GM23338 (cell line): Measurements from ENCODE around the gene CENPA. TPM values are rescaled to one million over a fixed set of nuclear protein-coding genes. Genes with fewer than 3 reads are reported as not detected.

Experiments used
- ATAC-seq: fragments of 200-7000 bp; cut with Tn5 transposase; 3 replicates; pipeline ENCODE4 v1.9.1; 2020
- DNase-seq: peaks from one replicate; pipeline ENCODE4 v3.0.0-alpha.2; 2015; ENCODE audit warnings: low spot score
- H2AFZ ChIP-seq: fragments of 200-600 bp; sonication (generic); 2 replicates; pipeline ENCODE4 v1.8.0; 2016; ENCODE audit warnings: antibody characterized with exemption, mild to moderate bottlenecking, moderate library complexity
- H3F3A ChIP-seq: fragments of 200-600 bp; sonication (generic); replicated peaks from 2 replicates; pipeline ENCODE4 v1.8.0; 2017; ENCODE audit warnings: antibody characterized with exemption, mixed run types, low read depth
- H3K27ac ChIP-seq: fragments of 200-600 bp; sonication (generic); 2 replicates; pipeline ENCODE4 v1.6.1; 2016; ENCODE audit warnings: low read depth
- H3K27me3 ChIP-seq: fragments of 200-600 bp; sonication (generic); 2 replicates; pipeline ENCODE4 v1.8.0; 2016; ENCODE audit warnings: mild to moderate bottlenecking, mixed run types, moderate library complexity; ENCODE audit not compliant: insufficient read depth
- H3K36me3 ChIP-seq: fragments of 200-600 bp; sonication (generic); 2 replicates; pipeline ENCODE4 v1.8.0; 2016; ENCODE audit warnings: mild to moderate bottlenecking; ENCODE audit not compliant: insufficient read depth
- H3K4me1 ChIP-seq: fragments of 200-600 bp; sonication (generic); 2 replicates; pipeline ENCODE4 v1.8.0; 2016; ENCODE audit warnings: mild to moderate bottlenecking, moderate library complexity; ENCODE audit not compliant: insufficient read depth
- H3K4me2 ChIP-seq: fragments of 200-600 bp; sonication (generic); 2 replicates; pipeline ENCODE4 v1.7.1; 2017; ENCODE audit warnings: mixed run types
- H3K4me3 ChIP-seq: fragments of 200-600 bp; sonication (generic); 2 replicates; pipeline ENCODE4 v1.6.1; 2016; ENCODE audit warnings: mixed run types
- H3K79me2 ChIP-seq: fragments of 200-600 bp; sonication (generic); replicated peaks from 2 replicates; pipeline ENCODE4 v1.8.0; 2017; ENCODE audit warnings: mild to moderate bottlenecking; ENCODE audit not compliant: insufficient read depth
- H3K9me2 ChIP-seq: fragments of 200-600 bp; sonication (generic); 2 replicates; pipeline ENCODE4 v1.8.0; 2017; ENCODE audit not compliant: insufficient read depth
- H4K20me1 ChIP-seq: fragments of 200-600 bp; sonication (generic); replicated peaks from 2 replicates; pipeline ENCODE4 v1.8.0; 2017; ENCODE audit warnings: mild to moderate bottlenecking; ENCODE audit not compliant: insufficient read depth
- H3K27ac Mint-ChIP-seq: 2 replicates; pipeline ENCODE4 v1.8.0; 2020; ENCODE audit warnings: inconsistent platforms, mild to moderate bottlenecking, moderate library complexity, mixed read lengths
- H3K27me3 Mint-ChIP-seq: 3 replicates; pipeline ENCODE4 v1.8.0; 2022; ENCODE audit warnings: low read depth, mild to moderate bottlenecking, moderate library complexity, mixed read lengths, inconsistent platforms; ENCODE audit not compliant: insufficient read depth, poor library complexity
- H3K36me3 Mint-ChIP-seq: 3 replicates; pipeline ENCODE4 v1.8.0; 2021; ENCODE audit warnings: low read depth, mild to moderate bottlenecking, inconsistent platforms, moderate library complexity, mixed read lengths
- H3K4me1 Mint-ChIP-seq: 3 replicates; pipeline ENCODE4 v1.8.0; 2020; ENCODE audit warnings: mild to moderate bottlenecking, inconsistent platforms, mixed read lengths
- H3K4me3 Mint-ChIP-seq: 3 replicates; pipeline ENCODE4 v1.8.0; 2021; ENCODE audit warnings: moderate library complexity, mild to moderate bottlenecking, inconsistent platforms, mixed read lengths
- H3K9me3 Mint-ChIP-seq: 3 replicates; pipeline ENCODE4 v1.8.0; 2020; ENCODE audit warnings: moderate library complexity, mild to moderate bottlenecking, inconsistent platforms, mixed read lengths
- CREB1 ChIP-seq: fragments of 250-450 bp; sonication (Bioruptor Pico); IDR thresholded peaks from 2 replicates; pipeline ENCODE4 v1.5.0; 2020; ENCODE audit warnings: low read depth, mild to moderate bottlenecking, moderate library complexity
- EZH2 ChIP-seq: fragments of 200-600 bp; sonication (generic); IDR thresholded peaks from one replicate; pipeline ENCODE4 v1.8.0; 2017; ENCODE audit warnings: antibody characterized with exemption, mild to moderate bottlenecking, low read depth; ENCODE audit not compliant: unreplicated experiment
- EZH2phosphoT487 ChIP-seq: fragments of 200-600 bp; sonication (generic); IDR thresholded peaks from one replicate; pipeline ENCODE4 v1.8.1; 2018; ENCODE audit warnings: antibody characterized with exemption; ENCODE audit not compliant: unreplicated experiment
- JUNB ChIP-seq: IDR thresholded peaks from one replicate; pipeline ENCODE4 v1.6.1; 2016; ENCODE audit warnings: antibody characterized with exemption; ENCODE audit not compliant: unreplicated experiment
- POLR2AphosphoS5 ChIP-seq: IDR thresholded peaks from 2 replicates; pipeline ENCODE4 v1.6.1; 2016; ENCODE audit warnings: antibody characterized with exemption, low read depth
- REST ChIP-seq: IDR thresholded peaks from one replicate; pipeline ENCODE4 v1.6.1; 2018; ENCODE audit warnings: antibody characterized with exemption; ENCODE audit not compliant: unreplicated experiment
- STAT1 ChIP-seq: IDR thresholded peaks from one replicate; pipeline ENCODE4 v1.6.1; 2016; ENCODE audit warnings: antibody characterized with exemption; ENCODE audit not compliant: unreplicated experiment
- ZNF114 ChIP-seq: fragments of 250-450 bp; sonication (Bioruptor Pico); IDR thresholded peaks from 2 replicates; pipeline ENCODE4 v1.5.0; 2020; ENCODE audit warnings: mild to moderate bottlenecking, moderate library complexity
- ZNF331 ChIP-seq: fragments of 250-450 bp; sonication (Bioruptor Pico); IDR thresholded peaks from 2 replicates; pipeline ENCODE4 v1.5.0; 2020; ENCODE audit warnings: low read depth, mild to moderate bottlenecking, moderate library complexity
- polyA plus RNA-seq: library from polyadenylated mRNA; unstranded; fragments of >200 nt; fragmentation: Nextera tagmentation; extraction: Ambion mirVana; gene quantifications from 2 replicates; pipeline ENCODE4 v1.2.1, GENCODE V29; 2016
- total RNA-seq: library from RNA; depleted of rRNA; stranded (reverse); fragments of >200 nt; shearing (Covaris generic); gene quantifications from 2 replicates; pipeline ENCODE4 v1.2.3, GENCODE V29; 2014
- TF ChIP-seq, protein P1 (sequence below): fragments of 250-450 bp; sonication (Bioruptor Pico); IDR thresholded peaks from 2 replicates; pipeline ENCODE4 v1.5.0; 2020; ENCODE audit warnings: mild to moderate bottlenecking, moderate library complexity
- TF ChIP-seq, protein P2 (sequence below): IDR thresholded peaks from 2 replicates; pipeline ENCODE4 v1.6.1; 2016; ENCODE audit warnings: antibody characterized with exemption
- TF ChIP-seq, protein P3 (sequence below), 2 experiments: fragments of 200-600 bp in 1 of 2; sonication (generic) in 1 of 2; conservative IDR thresholded peaks; 2 replicates each; pipeline versions ENCODE4 v1.5.1 to v1.6.1; 2016 to 2017; ENCODE audit warnings: antibody characterized with exemption in 2 of 2, low read depth in 2 of 2, mild to moderate bottlenecking in 2 of 2, moderate library complexity in 1 of 2

The CENPA gene
- total and polyA plus RNA-seq, 2 experiments from 2014 or later, result 16.8 to 24.2 TPM

GRCh38 chr2:26757873-26758789 lies 27.7 kb upstream of the CENPA start:
- Mint-ChIP-seq H3K27ac (peak overlapping the region; percentile 96), H3K4me1 (peaks cover 39% of the 10 kb centered on the region), H3K27me3 (peaks cover 6% of the 10 kb centered on the region), H3K36me3 (no peaks in the 10 kb centered on the region), H3K9me3 (no peaks in the 10 kb centered on the region), H3K4me3 (peak overlapping the region; percentile 2; the same call in 1 of the 3 replicates)
- Histone ChIP-seq H2AFZ (no peak overlapping the region), H3K27ac (peak overlapping the region; percentile 85), H3F3A (no peaks in the 10 kb centered on the region; the same call in 1 of the 2 replicates), H3K4me1 (peaks cover 9% of the 10 kb centered on the region), H4K20me1 (no peaks in the 10 kb centered on the region), H3K79me2 (no peaks in the 10 kb centered on the region), H3K27me3 (no peaks in the 10 kb centered on the region), H3K36me3 (no peaks in the 10 kb centered on the region), H3K4me2 (0 out of 2 replicates have a peak overlapping the region, but pooled peaks have one; percentile 12), H3K9me2 (no peaks in the 10 kb centered on the region), H3K4me3 (no peak overlapping the region)
- DNase-seq (peak; percentile 78), ATAC-seq (peak; percentile 51)
- TF ChIP-seq STAT1 (no peak), POLR2AphosphoS5 (no peak), REST (no peak), CREB1 (CRISPR knock-in tag) (no peak), JUNB (no peak), ZNF114 (no peak), ZNF331 (CRISPR knock-in tag) (no peak), EZH2 (no peak), EZH2phosphoT487 (no peak)
- TF ChIP-seq, protein P1, sequence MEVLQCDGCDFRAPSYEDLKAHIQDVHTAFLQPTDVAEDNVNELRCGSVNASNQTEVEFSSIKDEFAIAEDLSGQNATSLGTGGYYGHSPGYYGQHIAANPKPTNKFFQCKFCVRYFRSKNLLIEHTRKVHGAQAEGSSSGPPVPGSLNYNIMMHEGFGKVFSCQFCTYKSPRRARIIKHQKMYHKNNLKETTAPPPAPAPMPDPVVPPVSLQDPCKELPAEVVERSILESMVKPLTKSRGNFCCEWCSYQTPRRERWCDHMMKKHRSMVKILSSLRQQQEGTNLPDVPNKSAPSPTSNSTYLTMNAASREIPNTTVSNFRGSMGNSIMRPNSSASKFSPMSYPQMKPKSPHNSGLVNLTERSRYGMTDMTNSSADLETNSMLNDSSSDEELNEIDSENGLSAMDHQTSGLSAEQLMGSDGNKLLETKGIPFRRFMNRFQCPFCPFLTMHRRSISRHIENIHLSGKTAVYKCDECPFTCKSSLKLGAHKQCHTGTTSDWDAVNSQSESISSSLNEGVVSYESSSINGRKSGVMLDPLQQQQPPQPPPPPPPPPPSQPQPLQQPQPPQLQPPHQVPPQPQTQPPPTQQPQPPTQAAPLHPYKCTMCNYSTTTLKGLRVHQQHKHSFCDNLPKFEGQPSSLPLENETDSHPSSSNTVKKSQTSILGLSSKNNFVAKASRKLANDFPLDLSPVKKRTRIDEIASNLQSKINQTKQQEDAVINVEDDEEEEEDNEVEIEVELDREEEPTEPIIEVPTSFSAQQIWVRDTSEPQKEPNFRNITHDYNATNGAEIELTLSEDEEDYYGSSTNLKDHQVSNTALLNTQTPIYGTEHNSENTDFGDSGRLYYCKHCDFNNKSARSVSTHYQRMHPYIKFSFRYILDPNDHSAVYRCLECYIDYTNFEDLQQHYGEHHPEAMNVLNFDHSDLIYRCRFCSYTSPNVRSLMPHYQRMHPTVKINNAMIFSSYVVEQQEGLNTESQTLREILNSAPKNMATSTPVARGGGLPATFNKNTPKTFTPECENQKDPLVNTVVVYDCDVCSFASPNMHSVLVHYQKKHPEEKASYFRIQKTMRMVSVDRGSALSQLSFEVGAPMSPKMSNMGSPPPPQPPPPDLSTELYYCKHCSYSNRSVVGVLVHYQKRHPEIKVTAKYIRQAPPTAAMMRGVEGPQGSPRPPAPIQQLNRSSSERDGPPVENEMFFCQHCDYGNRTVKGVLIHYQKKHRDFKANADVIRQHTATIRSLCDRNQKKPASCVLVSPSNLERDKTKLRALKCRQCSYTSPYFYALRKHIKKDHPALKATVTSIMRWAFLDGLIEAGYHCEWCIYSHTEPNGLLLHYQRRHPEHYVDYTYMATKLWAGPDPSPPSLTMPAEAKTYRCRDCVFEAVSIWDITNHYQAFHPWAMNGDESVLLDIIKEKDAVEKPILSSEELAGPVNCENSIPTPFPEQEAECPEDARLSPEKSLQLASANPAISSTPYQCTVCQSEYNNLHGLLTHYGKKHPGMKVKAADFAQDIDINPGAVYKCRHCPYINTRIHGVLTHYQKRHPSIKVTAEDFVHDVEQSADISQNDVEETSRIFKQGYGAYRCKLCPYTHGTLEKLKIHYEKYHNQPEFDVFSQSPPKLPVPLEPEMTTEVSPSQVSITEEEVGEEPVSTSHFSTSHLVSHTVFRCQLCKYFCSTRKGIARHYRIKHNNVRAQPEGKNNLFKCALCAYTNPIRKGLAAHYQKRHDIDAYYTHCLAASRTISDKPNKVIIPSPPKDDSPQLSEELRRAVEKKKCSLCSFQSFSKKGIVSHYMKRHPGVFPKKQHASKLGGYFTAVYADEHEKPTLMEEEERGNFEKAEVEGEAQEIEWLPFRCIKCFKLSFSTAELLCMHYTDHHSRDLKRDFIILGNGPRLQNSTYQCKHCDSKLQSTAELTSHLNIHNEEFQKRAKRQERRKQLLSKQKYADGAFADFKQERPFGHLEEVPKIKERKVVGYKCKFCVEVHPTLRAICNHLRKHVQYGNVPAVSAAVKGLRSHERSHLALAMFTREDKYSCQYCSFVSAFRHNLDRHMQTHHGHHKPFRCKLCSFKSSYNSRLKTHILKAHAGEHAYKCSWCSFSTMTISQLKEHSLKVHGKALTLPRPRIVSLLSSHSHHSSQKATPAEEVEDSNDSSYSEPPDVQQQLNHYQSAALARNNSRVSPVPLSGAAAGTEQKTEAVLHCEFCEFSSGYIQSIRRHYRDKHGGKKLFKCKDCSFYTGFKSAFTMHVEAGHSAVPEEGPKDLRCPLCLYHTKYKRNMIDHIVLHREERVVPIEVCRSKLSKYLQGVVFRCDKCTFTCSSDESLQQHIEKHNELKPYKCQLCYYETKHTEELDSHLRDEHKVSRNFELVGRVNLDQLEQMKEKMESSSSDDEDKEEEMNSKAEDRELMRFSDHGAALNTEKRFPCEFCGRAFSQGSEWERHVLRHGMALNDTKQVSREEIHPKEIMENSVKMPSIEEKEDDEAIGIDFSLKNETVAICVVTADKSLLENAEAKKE (CRISPR knock-in tag), result no peak
- TF ChIP-seq, protein P2, sequence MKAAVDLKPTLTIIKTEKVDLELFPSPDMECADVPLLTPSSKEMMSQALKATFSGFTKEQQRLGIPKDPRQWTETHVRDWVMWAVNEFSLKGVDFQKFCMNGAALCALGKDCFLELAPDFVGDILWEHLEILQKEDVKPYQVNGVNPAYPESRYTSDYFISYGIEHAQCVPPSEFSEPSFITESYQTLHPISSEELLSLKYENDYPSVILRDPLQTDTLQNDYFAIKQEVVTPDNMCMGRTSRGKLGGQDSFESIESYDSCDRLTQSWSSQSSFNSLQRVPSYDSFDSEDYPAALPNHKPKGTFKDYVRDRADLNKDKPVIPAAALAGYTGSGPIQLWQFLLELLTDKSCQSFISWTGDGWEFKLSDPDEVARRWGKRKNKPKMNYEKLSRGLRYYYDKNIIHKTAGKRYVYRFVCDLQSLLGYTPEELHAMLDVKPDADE, result no peak
- TF ChIP-seq, protein P3, sequence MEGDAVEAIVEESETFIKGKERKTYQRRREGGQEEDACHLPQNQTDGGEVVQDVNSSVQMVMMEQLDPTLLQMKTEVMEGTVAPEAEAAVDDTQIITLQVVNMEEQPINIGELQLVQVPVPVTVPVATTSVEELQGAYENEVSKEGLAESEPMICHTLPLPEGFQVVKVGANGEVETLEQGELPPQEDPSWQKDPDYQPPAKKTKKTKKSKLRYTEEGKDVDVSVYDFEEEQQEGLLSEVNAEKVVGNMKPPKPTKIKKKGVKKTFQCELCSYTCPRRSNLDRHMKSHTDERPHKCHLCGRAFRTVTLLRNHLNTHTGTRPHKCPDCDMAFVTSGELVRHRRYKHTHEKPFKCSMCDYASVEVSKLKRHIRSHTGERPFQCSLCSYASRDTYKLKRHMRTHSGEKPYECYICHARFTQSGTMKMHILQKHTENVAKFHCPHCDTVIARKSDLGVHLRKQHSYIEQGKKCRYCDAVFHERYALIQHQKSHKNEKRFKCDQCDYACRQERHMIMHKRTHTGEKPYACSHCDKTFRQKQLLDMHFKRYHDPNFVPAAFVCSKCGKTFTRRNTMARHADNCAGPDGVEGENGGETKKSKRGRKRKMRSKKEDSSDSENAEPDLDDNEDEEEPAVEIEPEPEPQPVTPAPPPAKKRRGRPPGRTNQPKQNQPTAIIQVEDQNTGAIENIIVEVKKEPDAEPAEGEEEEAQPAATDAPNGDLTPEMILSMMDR (conservative IDR thresholded peaks at IDR 0.05; ENCODE audit: low read depth in 2 of 2), result no peak
